GM23338 (cell line): Measurements from ENCODE around the gene CACHD1. TPM values are rescaled to one million over a fixed set of nuclear protein-coding genes. Genes with fewer than 3 reads are reported as not detected.

Source experiments
- ATAC-seq: fragments of 200-7000 bp; cut with Tn5 transposase; 3 replicates; pipeline ENCODE4 v1.9.1; 2020
- DNase-seq: peaks from one replicate; pipeline ENCODE4 v3.0.0-alpha.2; 2015; ENCODE audit warnings: low spot score
- H2AFZ ChIP-seq: fragments of 200-600 bp; sonication (generic); 2 replicates; pipeline ENCODE4 v1.8.0; 2016; ENCODE audit warnings: antibody characterized with exemption, mild to moderate bottlenecking, moderate library complexity
- H3F3A ChIP-seq: fragments of 200-600 bp; sonication (generic); replicated peaks from 2 replicates; pipeline ENCODE4 v1.8.0; 2017; ENCODE audit warnings: antibody characterized with exemption, mixed run types, low read depth
- H3K27ac ChIP-seq: fragments of 200-600 bp; sonication (generic); 2 replicates; pipeline ENCODE4 v1.6.1; 2016; ENCODE audit warnings: low read depth
- H3K27me3 ChIP-seq: fragments of 200-600 bp; sonication (generic); 2 replicates; pipeline ENCODE4 v1.8.0; 2016; ENCODE audit warnings: mild to moderate bottlenecking, mixed run types, moderate library complexity; ENCODE audit not compliant: insufficient read depth
- H3K36me3 ChIP-seq: fragments of 200-600 bp; sonication (generic); 2 replicates; pipeline ENCODE4 v1.8.0; 2016; ENCODE audit warnings: mild to moderate bottlenecking; ENCODE audit not compliant: insufficient read depth
- H3K4me1 ChIP-seq: fragments of 200-600 bp; sonication (generic); 2 replicates; pipeline ENCODE4 v1.8.0; 2016; ENCODE audit warnings: mild to moderate bottlenecking, moderate library complexity; ENCODE audit not compliant: insufficient read depth
- H3K4me2 ChIP-seq: fragments of 200-600 bp; sonication (generic); 2 replicates; pipeline ENCODE4 v1.7.1; 2017; ENCODE audit warnings: mixed run types
- H3K4me3 ChIP-seq: fragments of 200-600 bp; sonication (generic); 2 replicates; pipeline ENCODE4 v1.6.1; 2016; ENCODE audit warnings: mixed run types
- H3K79me2 ChIP-seq: fragments of 200-600 bp; sonication (generic); replicated peaks from 2 replicates; pipeline ENCODE4 v1.8.0; 2017; ENCODE audit warnings: mild to moderate bottlenecking; ENCODE audit not compliant: insufficient read depth
- H3K9me2 ChIP-seq: fragments of 200-600 bp; sonication (generic); 2 replicates; pipeline ENCODE4 v1.8.0; 2017; ENCODE audit not compliant: insufficient read depth
- H4K20me1 ChIP-seq: fragments of 200-600 bp; sonication (generic); replicated peaks from 2 replicates; pipeline ENCODE4 v1.8.0; 2017; ENCODE audit warnings: mild to moderate bottlenecking; ENCODE audit not compliant: insufficient read depth
- H3K27ac Mint-ChIP-seq: 2 replicates; pipeline ENCODE4 v1.8.0; 2020; ENCODE audit warnings: inconsistent platforms, mild to moderate bottlenecking, moderate library complexity, mixed read lengths
- H3K27me3 Mint-ChIP-seq: 3 replicates; pipeline ENCODE4 v1.8.0; 2022; ENCODE audit warnings: low read depth, mild to moderate bottlenecking, moderate library complexity, mixed read lengths, inconsistent platforms; ENCODE audit not compliant: insufficient read depth, poor library complexity
- H3K36me3 Mint-ChIP-seq: 3 replicates; pipeline ENCODE4 v1.8.0; 2021; ENCODE audit warnings: low read depth, mild to moderate bottlenecking, inconsistent platforms, moderate library complexity, mixed read lengths
- H3K4me1 Mint-ChIP-seq: 3 replicates; pipeline ENCODE4 v1.8.0; 2020; ENCODE audit warnings: mild to moderate bottlenecking, inconsistent platforms, mixed read lengths
- H3K4me3 Mint-ChIP-seq: 3 replicates; pipeline ENCODE4 v1.8.0; 2021; ENCODE audit warnings: moderate library complexity, mild to moderate bottlenecking, inconsistent platforms, mixed read lengths
- H3K9me3 Mint-ChIP-seq: 3 replicates; pipeline ENCODE4 v1.8.0; 2020; ENCODE audit warnings: moderate library complexity, mild to moderate bottlenecking, inconsistent platforms, mixed read lengths
- CREB1 ChIP-seq: fragments of 250-450 bp; sonication (Bioruptor Pico); IDR thresholded peaks from 2 replicates; pipeline ENCODE4 v1.5.0; 2020; ENCODE audit warnings: low read depth, mild to moderate bottlenecking, moderate library complexity
- EZH2phosphoT487 ChIP-seq: fragments of 200-600 bp; sonication (generic); IDR thresholded peaks from one replicate; pipeline ENCODE4 v1.8.1; 2018; ENCODE audit warnings: antibody characterized with exemption; ENCODE audit not compliant: unreplicated experiment
- NANOG ChIP-seq: IDR thresholded peaks from 2 replicates; pipeline ENCODE4 v1.6.1; 2016; ENCODE audit warnings: antibody characterized with exemption, borderline replicate concordance
- STAT1 ChIP-seq: IDR thresholded peaks from one replicate; pipeline ENCODE4 v1.6.1; 2016; ENCODE audit warnings: antibody characterized with exemption; ENCODE audit not compliant: unreplicated experiment
- ZNF114 ChIP-seq: fragments of 250-450 bp; sonication (Bioruptor Pico); IDR thresholded peaks from 2 replicates; pipeline ENCODE4 v1.5.0; 2020; ENCODE audit warnings: mild to moderate bottlenecking, moderate library complexity
- ZNF331 ChIP-seq: fragments of 250-450 bp; sonication (Bioruptor Pico); IDR thresholded peaks from 2 replicates; pipeline ENCODE4 v1.5.0; 2020; ENCODE audit warnings: low read depth, mild to moderate bottlenecking, moderate library complexity
- polyA plus RNA-seq: library from polyadenylated mRNA; unstranded; fragments of >200 nt; fragmentation: Nextera tagmentation; extraction: Ambion mirVana; gene quantifications from 2 replicates; pipeline ENCODE4 v1.2.1, GENCODE V29; 2016
- total RNA-seq: library from RNA; depleted of rRNA; stranded (reverse); fragments of >200 nt; shearing (Covaris generic); gene quantifications from 2 replicates; pipeline ENCODE4 v1.2.3, GENCODE V29; 2014
- TF ChIP-seq, protein P1 (sequence below): IDR thresholded peaks from one replicate; pipeline ENCODE4 v1.6.1; 2018; ENCODE audit warnings: antibody characterized with exemption; ENCODE audit not compliant: unreplicated experiment
- TF ChIP-seq, protein P2 (sequence below), 2 experiments: fragments of 200-600 bp in 1 of 2; sonication (generic) in 1 of 2; conservative IDR thresholded peaks; 2 replicates each; pipeline versions ENCODE4 v1.5.1 to v1.6.1; 2016 to 2017; ENCODE audit warnings: antibody characterized with exemption in 2 of 2, low read depth in 2 of 2, mild to moderate bottlenecking in 2 of 2, moderate library complexity in 1 of 2
- TF ChIP-seq, protein P3 (sequence below): fragments of 250-450 bp; sonication (Bioruptor Pico); IDR thresholded peaks from 2 replicates; pipeline ENCODE4 v1.5.0; 2020; ENCODE audit warnings: mild to moderate bottlenecking, moderate library complexity

Gene CACHD1
- total and polyA plus RNA-seq, 2 experiments from 2014 or later, result 12.6 to 43.7 TPM

DNA sequence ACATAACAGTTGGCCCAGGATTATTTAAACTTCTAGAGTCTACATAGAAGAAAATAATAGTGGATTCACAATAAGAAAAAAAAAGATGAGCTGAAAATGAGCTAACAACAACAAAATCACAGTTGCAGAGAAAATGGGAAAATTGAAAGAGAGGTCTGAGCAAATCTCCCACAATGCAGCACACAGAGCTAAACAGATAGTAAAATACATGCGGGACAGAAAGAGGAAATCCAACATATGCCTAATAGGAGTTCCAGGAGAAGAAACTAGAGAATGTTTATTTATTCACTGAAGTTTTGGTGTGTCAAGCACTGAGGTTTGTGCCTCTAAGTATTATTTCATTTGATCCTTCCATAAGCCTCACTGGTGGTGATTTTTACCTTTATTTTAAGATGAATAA lies 45.5 kb upstream of the CACHD1 start:
- no peak overlapping the region for H3K4me2 ChIP-seq
- no peaks in the 10 kb centered on the region for H3K9me3 Mint-ChIP-seq
- no peak for DNase-seq
- no peaks in the 10 kb centered on the region for H3K9me2 ChIP-seq
- H3K4me1 Mint-ChIP-seq, result no peaks in the 10 kb centered on the region; the same call in 2 of the 3 replicates
- H3K4me3 Mint-ChIP-seq, result no peak overlapping the region
- no peaks in the 10 kb centered on the region for H3K36me3 ChIP-seq
- no peak overlapping the region for H3K4me3 ChIP-seq
- H4K20me1 ChIP-seq, result no peaks in the 10 kb centered on the region
- ATAC-seq, result no peak
- TF ChIP-seq ZNF331 (CRISPR knock-in tag) (no peak), STAT1 (no peak), CREB1 (CRISPR knock-in tag) (no peak), ZNF114 (CRISPR knock-in tag) (no peak)
- no peaks in the 10 kb centered on the region for H3K36me3 Mint-ChIP-seq
- peaks cover 2% of the 10 kb centered on the region for H3K27me3 Mint-ChIP-seq
- H3K4me1 ChIP-seq, result peaks cover 7% of the 10 kb centered on the region; the same call in 1 of the 2 replicates
- H3K27ac Mint-ChIP-seq, result no peak overlapping the region
- H3K27ac ChIP-seq, result no peak overlapping the region
- H3F3A ChIP-seq, result no peaks in the 10 kb centered on the region
- H3K27me3 ChIP-seq, result no peaks in the 10 kb centered on the region
- no peaks in the 10 kb centered on the region for H3K79me2 ChIP-seq
- no peak overlapping the region for H2AFZ ChIP-seq

DNA sequence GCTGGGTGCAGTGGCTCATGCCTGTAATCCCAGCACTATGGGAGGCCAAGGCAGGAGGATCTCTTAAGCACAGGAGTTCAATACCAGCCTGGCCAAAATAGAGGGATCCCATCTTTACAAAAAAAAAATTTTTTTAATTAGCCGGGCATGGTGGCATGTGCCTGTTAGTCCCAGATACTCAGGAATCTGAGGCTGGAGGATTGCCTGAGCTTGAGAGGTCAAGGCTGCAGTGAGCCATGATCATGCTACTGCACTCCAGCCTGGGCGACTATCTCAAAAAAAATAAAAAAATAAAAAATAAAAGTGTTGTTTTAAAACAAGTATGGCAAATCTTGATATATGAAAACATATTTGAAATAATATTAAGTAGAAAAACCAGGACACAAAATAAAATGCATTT lies 44.4 kb upstream of the CACHD1 start:
- DNase-seq, result no peak
- no peaks in the 10 kb centered on the region for H3K36me3 Mint-ChIP-seq
- H3K9me2 ChIP-seq, result no peaks in the 10 kb centered on the region
- H3K4me1 ChIP-seq, result peaks cover 4% of the 10 kb centered on the region; the same call in 1 of the 2 replicates
- H3K27ac Mint-ChIP-seq, result no peak overlapping the region
- no peak overlapping the region for H3K4me3 ChIP-seq
- no peaks in the 10 kb centered on the region for H3F3A ChIP-seq
- no peaks in the 10 kb centered on the region for H3K27me3 ChIP-seq
- H3K79me2 ChIP-seq, result no peaks in the 10 kb centered on the region
- H3K4me2 ChIP-seq, result no peak overlapping the region
- no peak overlapping the region for H3K4me3 Mint-ChIP-seq
- H3K27ac ChIP-seq, result no peak overlapping the region
- H4K20me1 ChIP-seq, result no peaks in the 10 kb centered on the region
- TF ChIP-seq EZH2phosphoT487, result no peak
- TF ChIP-seq, protein P1, sequence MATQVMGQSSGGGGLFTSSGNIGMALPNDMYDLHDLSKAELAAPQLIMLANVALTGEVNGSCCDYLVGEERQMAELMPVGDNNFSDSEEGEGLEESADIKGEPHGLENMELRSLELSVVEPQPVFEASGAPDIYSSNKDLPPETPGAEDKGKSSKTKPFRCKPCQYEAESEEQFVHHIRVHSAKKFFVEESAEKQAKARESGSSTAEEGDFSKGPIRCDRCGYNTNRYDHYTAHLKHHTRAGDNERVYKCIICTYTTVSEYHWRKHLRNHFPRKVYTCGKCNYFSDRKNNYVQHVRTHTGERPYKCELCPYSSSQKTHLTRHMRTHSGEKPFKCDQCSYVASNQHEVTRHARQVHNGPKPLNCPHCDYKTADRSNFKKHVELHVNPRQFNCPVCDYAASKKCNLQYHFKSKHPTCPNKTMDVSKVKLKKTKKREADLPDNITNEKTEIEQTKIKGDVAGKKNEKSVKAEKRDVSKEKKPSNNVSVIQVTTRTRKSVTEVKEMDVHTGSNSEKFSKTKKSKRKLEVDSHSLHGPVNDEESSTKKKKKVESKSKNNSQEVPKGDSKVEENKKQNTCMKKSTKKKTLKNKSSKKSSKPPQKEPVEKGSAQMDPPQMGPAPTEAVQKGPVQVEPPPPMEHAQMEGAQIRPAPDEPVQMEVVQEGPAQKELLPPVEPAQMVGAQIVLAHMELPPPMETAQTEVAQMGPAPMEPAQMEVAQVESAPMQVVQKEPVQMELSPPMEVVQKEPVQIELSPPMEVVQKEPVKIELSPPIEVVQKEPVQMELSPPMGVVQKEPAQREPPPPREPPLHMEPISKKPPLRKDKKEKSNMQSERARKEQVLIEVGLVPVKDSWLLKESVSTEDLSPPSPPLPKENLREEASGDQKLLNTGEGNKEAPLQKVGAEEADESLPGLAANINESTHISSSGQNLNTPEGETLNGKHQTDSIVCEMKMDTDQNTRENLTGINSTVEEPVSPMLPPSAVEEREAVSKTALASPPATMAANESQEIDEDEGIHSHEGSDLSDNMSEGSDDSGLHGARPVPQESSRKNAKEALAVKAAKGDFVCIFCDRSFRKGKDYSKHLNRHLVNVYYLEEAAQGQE, result no peak
- no peak for TF ChIP-seq ZNF331 (CRISPR knock-in tag)
- no peak for TF ChIP-seq NANOG
- TF ChIP-seq, protein P2, sequence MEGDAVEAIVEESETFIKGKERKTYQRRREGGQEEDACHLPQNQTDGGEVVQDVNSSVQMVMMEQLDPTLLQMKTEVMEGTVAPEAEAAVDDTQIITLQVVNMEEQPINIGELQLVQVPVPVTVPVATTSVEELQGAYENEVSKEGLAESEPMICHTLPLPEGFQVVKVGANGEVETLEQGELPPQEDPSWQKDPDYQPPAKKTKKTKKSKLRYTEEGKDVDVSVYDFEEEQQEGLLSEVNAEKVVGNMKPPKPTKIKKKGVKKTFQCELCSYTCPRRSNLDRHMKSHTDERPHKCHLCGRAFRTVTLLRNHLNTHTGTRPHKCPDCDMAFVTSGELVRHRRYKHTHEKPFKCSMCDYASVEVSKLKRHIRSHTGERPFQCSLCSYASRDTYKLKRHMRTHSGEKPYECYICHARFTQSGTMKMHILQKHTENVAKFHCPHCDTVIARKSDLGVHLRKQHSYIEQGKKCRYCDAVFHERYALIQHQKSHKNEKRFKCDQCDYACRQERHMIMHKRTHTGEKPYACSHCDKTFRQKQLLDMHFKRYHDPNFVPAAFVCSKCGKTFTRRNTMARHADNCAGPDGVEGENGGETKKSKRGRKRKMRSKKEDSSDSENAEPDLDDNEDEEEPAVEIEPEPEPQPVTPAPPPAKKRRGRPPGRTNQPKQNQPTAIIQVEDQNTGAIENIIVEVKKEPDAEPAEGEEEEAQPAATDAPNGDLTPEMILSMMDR (conservative IDR thresholded peaks at IDR 0.05; ENCODE audit: low read depth in 2 of 2), result no peak
- TF ChIP-seq, protein P3, sequence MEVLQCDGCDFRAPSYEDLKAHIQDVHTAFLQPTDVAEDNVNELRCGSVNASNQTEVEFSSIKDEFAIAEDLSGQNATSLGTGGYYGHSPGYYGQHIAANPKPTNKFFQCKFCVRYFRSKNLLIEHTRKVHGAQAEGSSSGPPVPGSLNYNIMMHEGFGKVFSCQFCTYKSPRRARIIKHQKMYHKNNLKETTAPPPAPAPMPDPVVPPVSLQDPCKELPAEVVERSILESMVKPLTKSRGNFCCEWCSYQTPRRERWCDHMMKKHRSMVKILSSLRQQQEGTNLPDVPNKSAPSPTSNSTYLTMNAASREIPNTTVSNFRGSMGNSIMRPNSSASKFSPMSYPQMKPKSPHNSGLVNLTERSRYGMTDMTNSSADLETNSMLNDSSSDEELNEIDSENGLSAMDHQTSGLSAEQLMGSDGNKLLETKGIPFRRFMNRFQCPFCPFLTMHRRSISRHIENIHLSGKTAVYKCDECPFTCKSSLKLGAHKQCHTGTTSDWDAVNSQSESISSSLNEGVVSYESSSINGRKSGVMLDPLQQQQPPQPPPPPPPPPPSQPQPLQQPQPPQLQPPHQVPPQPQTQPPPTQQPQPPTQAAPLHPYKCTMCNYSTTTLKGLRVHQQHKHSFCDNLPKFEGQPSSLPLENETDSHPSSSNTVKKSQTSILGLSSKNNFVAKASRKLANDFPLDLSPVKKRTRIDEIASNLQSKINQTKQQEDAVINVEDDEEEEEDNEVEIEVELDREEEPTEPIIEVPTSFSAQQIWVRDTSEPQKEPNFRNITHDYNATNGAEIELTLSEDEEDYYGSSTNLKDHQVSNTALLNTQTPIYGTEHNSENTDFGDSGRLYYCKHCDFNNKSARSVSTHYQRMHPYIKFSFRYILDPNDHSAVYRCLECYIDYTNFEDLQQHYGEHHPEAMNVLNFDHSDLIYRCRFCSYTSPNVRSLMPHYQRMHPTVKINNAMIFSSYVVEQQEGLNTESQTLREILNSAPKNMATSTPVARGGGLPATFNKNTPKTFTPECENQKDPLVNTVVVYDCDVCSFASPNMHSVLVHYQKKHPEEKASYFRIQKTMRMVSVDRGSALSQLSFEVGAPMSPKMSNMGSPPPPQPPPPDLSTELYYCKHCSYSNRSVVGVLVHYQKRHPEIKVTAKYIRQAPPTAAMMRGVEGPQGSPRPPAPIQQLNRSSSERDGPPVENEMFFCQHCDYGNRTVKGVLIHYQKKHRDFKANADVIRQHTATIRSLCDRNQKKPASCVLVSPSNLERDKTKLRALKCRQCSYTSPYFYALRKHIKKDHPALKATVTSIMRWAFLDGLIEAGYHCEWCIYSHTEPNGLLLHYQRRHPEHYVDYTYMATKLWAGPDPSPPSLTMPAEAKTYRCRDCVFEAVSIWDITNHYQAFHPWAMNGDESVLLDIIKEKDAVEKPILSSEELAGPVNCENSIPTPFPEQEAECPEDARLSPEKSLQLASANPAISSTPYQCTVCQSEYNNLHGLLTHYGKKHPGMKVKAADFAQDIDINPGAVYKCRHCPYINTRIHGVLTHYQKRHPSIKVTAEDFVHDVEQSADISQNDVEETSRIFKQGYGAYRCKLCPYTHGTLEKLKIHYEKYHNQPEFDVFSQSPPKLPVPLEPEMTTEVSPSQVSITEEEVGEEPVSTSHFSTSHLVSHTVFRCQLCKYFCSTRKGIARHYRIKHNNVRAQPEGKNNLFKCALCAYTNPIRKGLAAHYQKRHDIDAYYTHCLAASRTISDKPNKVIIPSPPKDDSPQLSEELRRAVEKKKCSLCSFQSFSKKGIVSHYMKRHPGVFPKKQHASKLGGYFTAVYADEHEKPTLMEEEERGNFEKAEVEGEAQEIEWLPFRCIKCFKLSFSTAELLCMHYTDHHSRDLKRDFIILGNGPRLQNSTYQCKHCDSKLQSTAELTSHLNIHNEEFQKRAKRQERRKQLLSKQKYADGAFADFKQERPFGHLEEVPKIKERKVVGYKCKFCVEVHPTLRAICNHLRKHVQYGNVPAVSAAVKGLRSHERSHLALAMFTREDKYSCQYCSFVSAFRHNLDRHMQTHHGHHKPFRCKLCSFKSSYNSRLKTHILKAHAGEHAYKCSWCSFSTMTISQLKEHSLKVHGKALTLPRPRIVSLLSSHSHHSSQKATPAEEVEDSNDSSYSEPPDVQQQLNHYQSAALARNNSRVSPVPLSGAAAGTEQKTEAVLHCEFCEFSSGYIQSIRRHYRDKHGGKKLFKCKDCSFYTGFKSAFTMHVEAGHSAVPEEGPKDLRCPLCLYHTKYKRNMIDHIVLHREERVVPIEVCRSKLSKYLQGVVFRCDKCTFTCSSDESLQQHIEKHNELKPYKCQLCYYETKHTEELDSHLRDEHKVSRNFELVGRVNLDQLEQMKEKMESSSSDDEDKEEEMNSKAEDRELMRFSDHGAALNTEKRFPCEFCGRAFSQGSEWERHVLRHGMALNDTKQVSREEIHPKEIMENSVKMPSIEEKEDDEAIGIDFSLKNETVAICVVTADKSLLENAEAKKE (CRISPR knock-in tag), result no peak
- no peaks in the 10 kb centered on the region for H3K9me3 Mint-ChIP-seq
- no peaks in the 10 kb centered on the region; the same call in 2 of the 3 replicates for H3K4me1 Mint-ChIP-seq
- no peaks in the 10 kb centered on the region for H3K36me3 ChIP-seq
- H2AFZ ChIP-seq, result no peak overlapping the region
- ATAC-seq, result no peak
- peaks cover 2% of the 10 kb centered on the region for H3K27me3 Mint-ChIP-seq
